ENCODE measurements around the gene AATK. TPM values are rescaled to one million over a fixed set of nuclear protein-coding genes. Genes with fewer than 3 reads are reported as not detected.

AATK gene
- total RNA-seq, 4 donors from 2014 or later, result 0.64 to 2.8 (median 1.1) TPM

GRCh38 chr17:81067391-81067811 lies 98.6 kb downstream of the AATK start:
- no CpG with 5 or more reads among the region's 20 CpGs for WGBS
- Histone ChIP-seq H3K27ac (no peak overlapping the region), H3K9me3 (no peaks in the 10 kb centered on the region), H3K36me3 (peaks cover 36% of the 10 kb centered on the region), H3K4me1 (peaks cover 79% of the 10 kb centered on the region), H3K27me3 (no peaks in the 10 kb centered on the region), H3K4me3 (no peak overlapping the region)
- no peak for DNase-seq (ENCODE audit: low spot score in 2 of 2)
- no peak for TF ChIP-seq CTCF (IDR thresholded peaks at IDR 0.05)
- TF ChIP-seq POLR2AphosphoS5 (IDR thresholded peaks at IDR 0.05), result no peak
- no peak for TF ChIP-seq EP300 (IDR thresholded peaks at IDR 0.05)
- TF ChIP-seq POLR2A (IDR thresholded peaks at IDR 0.05), result no peak

Other genes starting within 250 kb of the AATK start
- gene CHMP6, start 174.4 kb downstream of the AATK start, total RNA-seq, result 10 to 100 TPM; 17.5 to 35.6 (median 23.1) TPM
- 100 to 1,000 TPM; 214 to 283 (median 260) TPM for gene BAIAP2, start 131.1 kb downstream of the AATK start, total RNA-seq
- gene PVALEF, start 714 bp downstream of the AATK start, total RNA-seq, result not detected
- 1 to 10 TPM; 4.2 to 9.5 (median 8.0) TPM for gene CEP131, start 56.7 kb upstream of the AATK start, total RNA-seq
- 10 to 100 TPM; 43.0 to 94.5 (median 55.3) TPM for gene TEPSIN, start 72.8 kb upstream of the AATK start, total RNA-seq
- 10 to 100 TPM; 17.8 to 39.4 (median 25.9) TPM for gene NDUFAF8, start 73.1 kb upstream of the AATK start, total RNA-seq
- gene SLC38A10, start 129.1 kb upstream of the AATK start, total RNA-seq, result 10 to 100 TPM; 48.5 to 84.9 (median 69.4) TPM
- gene BAHCC1, start 229.2 kb upstream of the AATK start, total RNA-seq, result 10 to 100 TPM in 2 of 4 donors, 1 to 10 TPM in 2; 4.5 to 19.3 (median 12.2) TPM

Measured in suprapubic skin (tissue), 4 donors.